HEK293 (cell line): Measurements from ENCODE around the gene PLAGL1.

Experiments
- CTCF ChIA-PET: fragments of 350-600 bp; formaldehyde crosslinking; extraction: SDS; loops from one replicate; lab custom pipeline; 2021; ENCODE audit warnings: antibody characterized with exemption; lab: Yijun Ruan, JAX
- POLR2A ChIA-PET: fragments of 300-600 bp; formaldehyde crosslinking; extraction: SDS; loops from one replicate; lab custom pipeline; 2020; ENCODE audit warnings: antibody characterized with exemption, inconsistent platforms; lab: Yijun Ruan, JAX
- H3K27ac ChIP-seq: fragments of 200-500 bp; sonication (Bioruptor generic); 2 replicates; pipeline ENCODE4 v1.5.1; 2014; ENCODE audit warnings: low read depth, low read length, control low read depth, inconsistent platforms; ENCODE audit errors: extremely low read depth
- H3K36me3 ChIP-seq, 2 experiments: fragments of 200-500 bp in 1 of 2; sonication (Bioruptor generic) in 1 of 2; 1 replicate in 1 of 2; 2 replicates in 1 of 2; pipeline ENCODE4 v1.5.1; 2014 to 2017; ENCODE audit warnings: inconsistent platforms in 2 of 2, low read length in 2 of 2; ENCODE audit not compliant: control insufficient read depth in 2 of 2, insufficient read depth in 1 of 2
- H3K4me1 ChIP-seq: fragments of 200-500 bp; sonication (Bioruptor generic); 2 replicates; pipeline ENCODE4 v1.5.1; 2014; ENCODE audit warnings: mild to moderate bottlenecking, low read length, inconsistent platforms; ENCODE audit not compliant: control insufficient read depth, insufficient read depth
- H3K4me3 ChIP-seq: 2 replicates; pipeline ENCODE4 v1.5.1; 2011; ENCODE audit warnings: low read depth, mild to moderate bottlenecking, control low read depth, low read length, moderate library complexity
- H3K9me3 ChIP-seq: fragments of 200-500 bp; sonication (Bioruptor generic); 2 replicates; pipeline ENCODE4 v1.5.1; 2014; ENCODE audit warnings: low read depth, low read length, inconsistent platforms; ENCODE audit not compliant: control insufficient read depth, insufficient read depth
- HIC1 ChIP-seq: fragments of 450-650 bp; formaldehyde crosslinking; IDR thresholded peaks from 2 replicates; pipeline ENCODE4 v1.5.1; 2016; ENCODE audit warnings: missing biosample characterization, missing genetic modification characterization
- HOXD13 ChIP-seq: sonication (generic); formaldehyde crosslinking; IDR thresholded peaks from 2 replicates; pipeline ENCODE4 v1.8.0; 2022; ENCODE audit warnings: missing genetic modification reagents, borderline replicate concordance
- ZBTB48 ChIP-seq: fragments of 450-650 bp; formaldehyde crosslinking; IDR thresholded peaks from 2 replicates; pipeline ENCODE4 v1.5.1; 2016; ENCODE audit warnings: missing biosample characterization, missing genetic modification characterization
- ZBTB8A ChIP-seq: fragments of 450-650 bp; formaldehyde crosslinking; IDR thresholded peaks from 2 replicates; pipeline ENCODE4 v1.5.1; 2016; ENCODE audit warnings: missing biosample characterization, missing genetic modification characterization
- ZNF133 ChIP-seq: fragments of 450-650 bp; formaldehyde crosslinking; IDR thresholded peaks from 2 replicates; pipeline ENCODE4 v1.5.1; 2016; ENCODE audit warnings: missing biosample characterization, missing genetic modification characterization
- ZNF2 ChIP-seq: fragments of 450-650 bp; formaldehyde crosslinking; IDR thresholded peaks from 2 replicates; pipeline ENCODE4 v1.5.1; 2016; ENCODE audit warnings: missing biosample characterization, missing genetic modification characterization
- ZNF350 ChIP-seq: fragments of 450-650 bp; formaldehyde crosslinking; IDR thresholded peaks from 2 replicates; pipeline ENCODE4 v1.5.0; 2017; ENCODE audit warnings: missing biosample characterization, mild to moderate bottlenecking, missing genetic modification characterization
- ZNF391 ChIP-seq: fragments of 450-650 bp; formaldehyde crosslinking; IDR thresholded peaks from 2 replicates; pipeline ENCODE4 v1.5.1; 2016; ENCODE audit warnings: low read depth, missing biosample characterization, missing genetic modification characterization, borderline replicate concordance
- ZNF654 ChIP-seq: fragments of 450-650 bp; formaldehyde crosslinking; IDR thresholded peaks from 2 replicates; pipeline ENCODE4 v1.5.1; 2016; ENCODE audit warnings: low read depth, missing biosample characterization, missing genetic modification characterization
- ZNF776 ChIP-seq: fragments of 450-650 bp; formaldehyde crosslinking; IDR thresholded peaks from 2 replicates; pipeline ENCODE4 v1.5.0; 2017; ENCODE audit warnings: missing biosample characterization, missing genetic modification characterization, borderline replicate concordance
- TF ChIP-seq, protein P1 (sequence below): fragments of 450-650 bp; formaldehyde crosslinking; IDR thresholded peaks from 2 replicates; pipeline ENCODE4 v1.5.1; 2016; ENCODE audit warnings: missing biosample characterization, missing genetic modification characterization, low read depth
- TF ChIP-seq, protein P2 (sequence below): fragments of 450-650 bp; formaldehyde crosslinking; IDR thresholded peaks from 2 replicates; pipeline ENCODE4 v1.5.1; 2016; ENCODE audit warnings: missing biosample characterization, missing genetic modification characterization
- TF ChIP-seq, protein P3 (sequence below): fragments of 450-650 bp; formaldehyde crosslinking; IDR thresholded peaks from 2 replicates; pipeline ENCODE4 v1.5.1; 2016; ENCODE audit warnings: missing biosample characterization, missing genetic modification characterization
- TF ChIP-seq, protein P4 (sequence below): fragments of 450-650 bp; formaldehyde crosslinking; IDR thresholded peaks from 2 replicates; pipeline ENCODE4; 2016; ENCODE audit warnings: missing biosample characterization, missing genetic modification characterization
- TF ChIP-seq, protein P5 (sequence below): fragments of 450-650 bp; formaldehyde crosslinking; IDR thresholded peaks from 2 replicates; pipeline ENCODE4 v1.5.1; 2016; ENCODE audit warnings: missing biosample characterization, missing genetic modification characterization

Gene PLAGL1

GRCh38 chr6:143941852-143942627, 66.0 kb downstream of the PLAGL1 start:
- Histone ChIP-seq H3K36me3 (peaks cover 0 to 3% of the 10 kb centered on the region in 2 experiments; a peak in 1 of 3 replicates), H3K4me1 (no peaks in the 10 kb centered on the region), H3K4me3 (no peak overlapping the region), H3K9me3 (no peaks in the 10 kb centered on the region), H3K27ac (no peak overlapping the region)
- CTCF ChIA-PET = interaction anchor here (0.5 to 10.3 kb wide), 40 partner anchors 9 to 726 kb away, joined by 3 to 120 read pairs (median 4); no protein-coding TSS in a partner anchor
- POLR2A ChIA-PET = no interaction called here
- TF ChIP-seq ZBTB8A (tag by site-specific recombination) (peak; percentile 32; the same call in 1 of the 2 replicates), HOXD13 (CRISPR knock-in tag) (no peak), ZNF654 (tag by site-specific recombination) (peak; percentile 50), HIC1 (tag by site-specific recombination) (0 out of 2 replicates have a peak, but pooled peaks have one; percentile 16), ZNF133 (tag by site-specific recombination) (peak; percentile 54), ZNF2 (peak; percentile 85), ZNF776 (tag by site-specific recombination) (no peak), ZBTB48 (0 out of 2 replicates have a peak, but pooled peaks have one; percentile 34), ZNF391 (tag by site-specific recombination) (no peak), ZNF350 (tag by site-specific recombination) (no peak)
- TF ChIP-seq, protein P1, sequence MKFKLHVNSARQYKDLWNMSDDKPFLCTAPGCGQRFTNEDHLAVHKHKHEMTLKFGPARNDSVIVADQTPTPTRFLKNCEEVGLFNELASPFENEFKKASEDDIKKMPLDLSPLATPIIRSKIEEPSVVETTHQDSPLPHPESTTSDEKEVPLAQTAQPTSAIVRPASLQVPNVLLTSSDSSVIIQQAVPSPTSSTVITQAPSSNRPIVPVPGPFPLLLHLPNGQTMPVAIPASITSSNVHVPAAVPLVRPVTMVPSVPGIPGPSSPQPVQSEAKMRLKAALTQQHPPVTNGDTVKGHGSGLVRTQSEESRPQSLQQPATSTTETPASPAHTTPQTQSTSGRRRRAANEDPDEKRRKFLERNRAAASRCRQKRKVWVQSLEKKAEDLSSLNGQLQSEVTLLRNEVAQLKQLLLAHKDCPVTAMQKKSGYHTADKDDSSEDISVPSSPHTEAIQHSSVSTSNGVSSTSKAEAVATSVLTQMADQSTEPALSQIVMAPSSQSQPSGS (tag by site-specific recombination) = no peak
- TF ChIP-seq, protein P2, sequence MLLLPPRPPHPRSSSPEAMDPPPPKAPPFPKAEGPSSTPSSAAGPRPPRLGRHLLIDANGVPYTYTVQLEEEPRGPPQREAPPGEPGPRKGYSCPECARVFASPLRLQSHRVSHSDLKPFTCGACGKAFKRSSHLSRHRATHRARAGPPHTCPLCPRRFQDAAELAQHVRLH (tag by site-specific recombination) = peak; percentile 40; the same call in 1 of the 2 replicates
- TF ChIP-seq, protein P3, sequence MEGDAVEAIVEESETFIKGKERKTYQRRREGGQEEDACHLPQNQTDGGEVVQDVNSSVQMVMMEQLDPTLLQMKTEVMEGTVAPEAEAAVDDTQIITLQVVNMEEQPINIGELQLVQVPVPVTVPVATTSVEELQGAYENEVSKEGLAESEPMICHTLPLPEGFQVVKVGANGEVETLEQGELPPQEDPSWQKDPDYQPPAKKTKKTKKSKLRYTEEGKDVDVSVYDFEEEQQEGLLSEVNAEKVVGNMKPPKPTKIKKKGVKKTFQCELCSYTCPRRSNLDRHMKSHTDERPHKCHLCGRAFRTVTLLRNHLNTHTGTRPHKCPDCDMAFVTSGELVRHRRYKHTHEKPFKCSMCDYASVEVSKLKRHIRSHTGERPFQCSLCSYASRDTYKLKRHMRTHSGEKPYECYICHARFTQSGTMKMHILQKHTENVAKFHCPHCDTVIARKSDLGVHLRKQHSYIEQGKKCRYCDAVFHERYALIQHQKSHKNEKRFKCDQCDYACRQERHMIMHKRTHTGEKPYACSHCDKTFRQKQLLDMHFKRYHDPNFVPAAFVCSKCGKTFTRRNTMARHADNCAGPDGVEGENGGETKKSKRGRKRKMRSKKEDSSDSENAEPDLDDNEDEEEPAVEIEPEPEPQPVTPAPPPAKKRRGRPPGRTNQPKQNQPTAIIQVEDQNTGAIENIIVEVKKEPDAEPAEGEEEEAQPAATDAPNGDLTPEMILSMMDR (tag by site-specific recombination) = peak; percentile 69
- TF ChIP-seq, protein P4, sequence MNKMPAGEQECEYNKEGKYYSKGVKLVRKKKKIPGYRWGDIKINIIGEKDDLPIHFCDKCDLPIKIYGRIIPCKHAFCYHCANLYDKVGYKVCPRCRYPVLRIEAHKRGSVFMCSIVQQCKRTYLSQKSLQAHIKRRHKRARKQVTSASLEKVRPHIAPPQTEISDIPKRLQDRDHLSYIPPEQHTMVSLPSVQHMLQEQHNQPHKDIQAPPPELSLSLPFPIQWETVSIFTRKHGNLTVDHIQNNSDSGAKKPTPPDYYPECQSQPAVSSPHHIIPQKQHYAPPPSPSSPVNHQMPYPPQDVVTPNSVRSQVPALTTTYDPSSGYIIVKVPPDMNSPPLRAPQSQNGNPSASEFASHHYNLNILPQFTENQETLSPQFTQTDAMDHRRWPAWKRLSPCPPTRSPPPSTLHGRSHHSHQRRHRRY (tag by site-specific recombination) = no peak

DNA sequence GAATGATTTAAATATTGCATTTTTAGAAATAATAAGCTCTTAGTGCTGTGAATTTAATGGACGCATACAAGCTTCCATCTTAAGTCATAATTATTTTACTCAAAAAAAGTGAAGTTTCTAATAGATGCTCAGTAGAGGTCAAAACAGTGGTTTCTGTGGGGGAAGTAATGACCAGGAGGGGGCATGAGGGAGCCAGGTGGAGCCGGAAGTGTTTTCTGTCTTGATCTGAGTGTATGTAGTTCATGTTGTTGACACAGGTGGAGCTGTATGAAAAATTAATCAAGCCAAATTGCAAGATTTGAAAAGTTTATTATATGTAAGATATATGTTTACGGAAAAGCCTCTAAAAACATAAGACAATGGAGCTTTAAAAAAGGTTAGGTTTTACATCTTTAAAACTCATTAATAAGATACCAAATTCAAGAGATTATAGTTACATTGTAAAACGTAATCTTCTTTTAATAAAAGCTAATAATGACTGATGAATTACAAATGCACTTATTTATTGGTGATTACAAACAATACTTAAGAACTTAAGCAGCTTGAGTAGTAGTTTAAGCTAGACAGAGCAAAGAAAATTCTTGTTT, 68.0 kb downstream of the PLAGL1 start:
- Histone ChIP-seq H3K4me1 (no peaks in the 10 kb centered on the region), H3K9me3 (no peaks in the 10 kb centered on the region), H3K36me3 (no peaks in the 10 kb centered on the region), H3K4me3 (no peak overlapping the region), H3K27ac (no peak overlapping the region)
- POLR2A ChIA-PET = interaction anchor here (1.2 kb wide), 1 partner anchor 72 kb away, joined by 4 read pairs; no protein-coding TSS in a partner anchor
- CTCF ChIA-PET = interaction anchor here (0.5 to 10.3 kb wide), 63 partner anchors 9 to 1347 kb away, joined by 3 to 120 read pairs (median 4); partner anchors contain the start of genes LTV1 and PLAGL1
- TF ChIP-seq ZNF654 (tag by site-specific recombination) = peak; percentile 33; the same call in 1 of the 2 replicates
- TF ChIP-seq, protein P5, sequence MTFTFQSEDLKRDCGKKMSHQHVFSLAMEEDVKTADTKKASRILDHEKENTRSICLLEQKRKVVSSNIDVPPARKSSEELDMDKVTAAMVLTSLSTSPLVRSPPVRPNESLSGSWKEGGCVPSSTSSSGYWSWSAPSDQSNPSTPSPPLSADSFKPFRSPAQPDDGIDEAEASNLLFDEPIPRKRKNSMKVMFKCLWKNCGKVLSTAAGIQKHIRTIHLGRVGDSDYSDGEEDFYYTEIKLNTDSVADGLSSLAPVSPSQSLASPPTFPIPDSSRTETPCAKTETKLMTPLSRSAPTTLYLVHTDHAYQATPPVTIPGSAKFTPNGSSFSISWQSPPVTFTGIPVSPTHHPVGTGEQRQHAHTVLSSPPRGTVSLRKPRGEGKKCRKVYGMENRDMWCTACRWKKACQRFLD (tag by site-specific recombination) = no peak
